A204.1 (cell line): ENCODE results near the gene LYRM7.
A peak's percentile ranks its signal among the peaks of the same experiment; 100 is the strongest.
"Not testable (repeated sequence)": the region's sequence is repeated elsewhere in the genome, so short reads cannot be mapped to it uniquely, and the experiment has no call there.

ENCODE experiments used
- FAIRE-seq: peaks from 2 replicates; lab custom pipeline; 2012; peaks lifted over from hg19 to GRCh38; lab: Jason Lieb, UNC

The LYRM7 gene

GRCh38 chr5:131170540-131171275 is at the start of gene LYRM7:
Gene LYRM7, plus strand, starts transcription at chr5:131170944. Its CDS starts 77 bp downstream, at chr5:131171021.
- FAIRE-seq, result peak; percentile 99

- FAIRE-seq, result not testable (repeated sequence)
Observed at GRCh38 chr5:131127244-131127643, 43.5 kb upstream of the LYRM7 start.

DNA sequence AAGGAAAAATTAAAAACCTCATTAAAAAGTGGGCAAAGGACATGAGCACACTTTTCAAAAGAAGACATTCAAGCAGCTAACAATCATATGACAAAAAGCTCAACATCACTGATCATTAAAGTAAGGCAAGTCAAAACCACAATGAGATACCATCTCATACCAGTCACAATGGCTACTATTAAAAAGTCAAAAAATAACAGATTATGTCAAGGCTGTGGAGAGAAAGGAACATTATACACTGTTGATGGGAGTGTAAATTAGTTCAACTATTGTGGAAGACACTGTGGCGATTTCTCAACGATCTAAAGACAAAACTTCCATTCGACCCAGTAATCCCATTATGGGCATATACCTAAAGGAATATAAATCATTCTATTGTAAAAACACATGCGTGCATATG is 41.4 kb upstream of the LYRM7 start:
- FAIRE-seq, result no peak

GRCh38 chr5:131133091-131133490 is 37.7 kb upstream of the LYRM7 start:
- FAIRE-seq, result not testable (repeated sequence)

DNA sequence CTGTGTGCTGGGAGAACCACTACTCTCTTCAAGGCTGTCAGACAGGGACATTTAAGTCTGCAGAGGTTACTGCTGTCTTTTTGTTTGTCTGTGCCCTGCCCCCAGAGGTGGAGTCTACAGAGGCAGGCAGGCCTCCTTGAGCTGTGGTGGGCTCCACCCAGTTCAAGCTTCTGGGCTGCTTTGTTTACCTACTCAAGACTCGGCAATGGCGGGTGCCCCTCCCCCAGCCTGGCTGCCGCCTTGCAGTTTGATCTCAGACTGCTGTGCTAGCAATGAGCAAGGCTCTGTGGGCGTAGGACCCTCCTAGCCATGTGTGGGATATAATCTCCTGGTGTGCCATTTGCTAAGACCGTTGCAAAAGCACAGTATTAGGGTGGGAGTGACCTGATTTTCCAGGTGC is 32.3 kb upstream of the LYRM7 start:
- FAIRE-seq, result not testable (repeated sequence)

DNA sequence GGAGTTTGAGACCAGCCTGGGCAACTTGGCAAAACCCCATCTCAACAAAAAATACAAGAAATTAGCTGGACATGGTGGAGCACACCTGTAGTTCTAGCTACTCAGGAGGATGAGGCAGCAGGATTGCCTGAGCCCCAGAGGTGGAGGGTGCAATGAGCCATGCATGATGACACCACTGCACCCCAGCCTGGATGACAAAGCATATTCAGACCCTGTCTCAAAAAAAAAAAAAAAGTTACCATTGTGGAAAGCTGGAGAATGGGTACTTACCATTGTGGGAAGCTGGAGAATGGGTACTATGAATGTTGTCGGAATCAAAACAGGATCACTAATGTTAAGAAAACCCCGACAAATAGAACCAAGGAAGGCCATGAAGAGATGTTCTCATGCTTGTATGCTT is 31.4 kb upstream of the LYRM7 start:
- FAIRE-seq, result no peak

GRCh38 chr5:131142970-131143617 is 27.6 kb upstream of the LYRM7 start:
- FAIRE-seq, result no peak

- no peak for FAIRE-seq
Observed at GRCh38 chr5:131147258-131147657, 23.5 kb upstream of the LYRM7 start.

GRCh38 chr5:131148835-131149234 is 21.9 kb upstream of the LYRM7 start:
- FAIRE-seq, result no peak

DNA sequence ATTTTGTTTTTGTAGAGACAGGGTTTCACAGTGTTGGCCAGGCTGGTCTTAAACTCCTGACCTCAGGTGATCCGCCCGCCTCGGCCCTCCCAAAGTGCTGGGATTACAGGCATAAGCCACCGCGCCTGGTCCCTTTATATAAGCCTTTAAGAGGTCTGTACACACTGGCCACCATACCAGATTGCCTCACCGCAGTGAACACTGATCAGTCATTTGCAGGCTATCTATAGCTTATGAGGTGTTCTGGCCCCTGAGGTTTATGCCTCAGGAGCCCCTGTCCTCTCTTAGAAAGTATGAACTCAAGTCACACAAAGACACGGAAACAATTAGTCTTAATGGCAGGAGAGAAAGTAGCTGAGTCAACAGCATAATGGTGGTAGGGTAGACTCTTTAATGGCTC is 20.3 kb upstream of the LYRM7 start:
- FAIRE-seq, result no peak

DNA sequence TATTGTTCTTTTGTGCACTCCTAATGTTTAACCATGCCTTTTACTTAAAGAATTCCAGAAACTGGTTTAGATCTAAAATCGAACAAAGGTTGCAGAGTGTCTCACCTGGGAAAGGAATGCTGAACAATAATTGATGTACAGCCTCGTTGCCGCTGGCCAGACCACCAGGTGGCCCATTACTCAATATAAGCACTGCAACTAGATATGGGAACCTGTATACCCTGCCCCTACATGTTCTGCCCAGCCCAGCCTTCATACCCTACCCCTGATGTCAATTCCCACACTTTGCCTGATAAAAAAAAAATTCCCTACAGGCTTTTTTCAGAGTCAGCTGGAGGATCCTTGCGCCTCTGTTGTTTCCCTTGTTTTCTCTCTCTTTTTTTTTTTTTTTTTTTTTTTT is 19.5 kb upstream of the LYRM7 start:
- FAIRE-seq, result no peak

DNA sequence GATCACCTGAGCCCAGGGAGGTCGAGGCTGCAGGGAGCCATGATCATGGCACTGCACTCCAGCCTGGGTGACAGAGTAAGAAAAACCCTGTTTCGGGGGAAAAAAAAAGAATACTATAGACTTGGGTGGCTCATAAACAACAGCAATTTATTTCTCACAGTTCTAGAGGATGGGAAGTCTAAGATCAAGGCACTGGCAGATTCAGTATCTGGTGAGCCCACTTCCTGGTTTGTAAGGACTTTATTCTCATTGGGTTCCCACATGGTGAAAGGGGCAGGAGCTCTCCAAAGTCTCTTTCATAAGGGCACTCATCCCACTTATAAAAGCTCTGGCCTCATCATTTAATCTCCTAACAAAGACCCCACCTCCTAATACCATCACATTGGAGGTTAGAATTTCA is 14.4 kb upstream of the LYRM7 start:
- FAIRE-seq, result no peak

GRCh38 chr5:131156957-131157356 is 13.8 kb upstream of the LYRM7 start:
- no peak for FAIRE-seq

- no peak for FAIRE-seq
Observed at GRCh38 chr5:131160134-131160533, 10.6 kb upstream of the LYRM7 start.

- FAIRE-seq, result no peak
Observed at GRCh38 chr5:131163276-131164119, 7.2 kb upstream of the LYRM7 start.

- no peak for FAIRE-seq
Observed at GRCh38 chr5:131164191-131165118, 6.3 kb upstream of the LYRM7 start.

DNA sequence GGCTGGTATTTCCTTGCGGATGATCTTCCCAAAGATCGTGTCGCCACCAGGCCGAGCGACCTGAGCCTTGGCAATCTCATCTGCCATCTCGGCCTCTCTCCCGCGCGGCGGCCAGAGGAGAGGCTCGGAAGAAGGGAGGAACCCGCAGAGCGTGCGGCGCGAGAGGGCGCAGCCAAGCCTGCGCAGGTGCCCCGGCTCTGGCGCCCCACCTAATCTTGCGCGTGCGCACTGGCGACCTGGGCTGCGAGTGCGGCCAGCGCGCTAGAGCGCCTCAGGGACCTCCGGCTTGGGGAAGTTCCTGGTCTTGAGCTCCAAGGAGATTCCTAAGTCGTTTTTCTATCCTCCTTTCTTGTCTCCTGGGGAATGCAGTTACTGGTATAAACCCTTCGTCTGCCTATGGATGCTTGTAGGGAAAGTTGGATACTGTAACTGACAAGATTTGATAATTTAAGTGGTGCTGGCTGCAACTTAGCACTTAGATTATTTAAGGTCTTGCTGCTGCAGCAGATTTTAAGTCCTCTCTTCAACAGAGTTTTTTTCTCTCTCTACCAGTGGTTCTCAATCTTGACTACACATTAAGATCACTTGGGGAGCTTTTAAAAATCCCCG is 5.5 kb upstream of the LYRM7 start, which contains the start of gene HINT1:
TSS of gene HINT1 (minus strand) at position 138 of the 609 bp plus-strand sequence. CDS start at position 87, 51 bp downstream.
- no peak for FAIRE-seq

DNA sequence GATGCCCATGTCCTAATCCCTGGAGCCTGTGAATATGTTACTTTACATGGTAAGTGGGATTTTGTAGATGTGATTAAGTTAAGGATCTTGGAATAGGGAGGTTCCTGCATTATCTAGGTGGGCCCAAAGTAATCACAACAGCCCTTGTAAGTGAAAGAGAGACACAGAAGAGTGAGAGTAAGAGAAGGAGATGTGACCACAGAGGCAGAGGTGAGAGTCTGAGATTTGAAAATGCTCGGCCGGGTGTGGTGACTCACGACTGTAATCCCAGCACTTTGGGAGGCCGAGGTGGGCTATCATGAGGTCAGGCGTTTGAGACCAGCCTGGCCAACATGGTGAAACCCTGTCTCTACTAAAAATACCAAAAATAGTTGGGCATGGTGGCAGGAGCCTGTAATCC is 3.1 kb upstream of the LYRM7 start:
- no peak for FAIRE-seq

- FAIRE-seq, result no peak
Observed at GRCh38 chr5:131169810-131170539, 769 bp upstream of the LYRM7 start.

GRCh38 chr5:131171276-131171810 is 599 bp downstream of the LYRM7 start:
- FAIRE-seq, result no peak
